GM12872 (cell line): ENCODE data around the gene PRR12.

Experiments used
- CTCF ChIP-seq: IDR thresholded peaks from 3 replicates; pipeline ENCODE4 v1.5.1; 2011; ENCODE audit warnings: low read depth, mild to moderate bottlenecking, low read length, moderate library complexity; ENCODE audit not compliant: insufficient read depth

PRR12 gene

GRCh38 chr19:49588365-49589122, 2.4 kb upstream of the PRR12 start:
- no peak for TF ChIP-seq CTCF

- TF ChIP-seq CTCF: no peak
These were observed 1.5 kb upstream of the PRR12 start for GRCh38 chr19:49589502-49589905.

GRCh38 chr19:49590071-49590970, 661 bp upstream of the PRR12 start:
- TF ChIP-seq CTCF: peak; percentile 2; the same call in 1 of the 3 replicates

GRCh38 chr19:49591731-49592485, 926 bp downstream of the PRR12 start:
- TF ChIP-seq CTCF: no peak

- no peak for TF ChIP-seq CTCF
These were observed 1.7 kb downstream of the PRR12 start for GRCh38 chr19:49592486-49593232.

- no peak for TF ChIP-seq CTCF
These were observed 2.5 kb downstream of the PRR12 start for GRCh38 chr19:49593233-49594113.
